Calu3 (cell line): ENCODE results near the gene KDM3B. TPM values are rescaled to one million over a fixed set of nuclear protein-coding genes. Genes with fewer than 3 reads are reported as not detected.

ENCODE experiments used
- Bru-seq: library from RNA; stranded (reverse); fragments of 400-500 nt; gene quantifications from one replicate; lab custom pipeline; 2021; lab: Mats Ljungman, UMichigan
- BruChase-seq, 2 experiments: library from RNA; stranded (reverse); fragments of 400-500 nt; gene quantifications; one replicate each; lab custom pipeline; 2021; lab: Mats Ljungman, UMichigan
- BruUV-seq: library from RNA; stranded (reverse); fragments of 400-500 nt; replicated peaks from 2 replicates; lab custom pipeline; 2021; lab: Mats Ljungman, UMichigan
- CTCF ChIA-PET: fragments of 300-600 bp; sonication (Branson Sonifier 250); formaldehyde crosslinking; loops from one replicate; lab custom pipeline; 2022; ENCODE audit warnings: antibody characterized with exemption; lab: Charles Lee
- DNase-seq: peaks from one replicate; pipeline ENCODE4 v3.0.0; 2022
- H3K27ac Mint-ChIP-seq: one replicate; pipeline ENCODE4 v1.8.0; 2022; ENCODE audit warnings: mixed read lengths; ENCODE audit not compliant: unreplicated experiment
- H3K27me3 Mint-ChIP-seq: one replicate; pipeline ENCODE4 v1.8.0; 2022; ENCODE audit warnings: mixed read lengths; ENCODE audit not compliant: unreplicated experiment
- H3K36me3 Mint-ChIP-seq: one replicate; pipeline ENCODE4 v1.8.0; 2022; ENCODE audit warnings: mild to moderate bottlenecking, moderate library complexity, mixed read lengths; ENCODE audit not compliant: insufficient read depth, unreplicated experiment
- H3K4me1 Mint-ChIP-seq: one replicate; pipeline ENCODE4 v1.8.0; 2022; ENCODE audit warnings: mild to moderate bottlenecking, low read depth, mixed read lengths; ENCODE audit not compliant: unreplicated experiment
- H3K4me3 Mint-ChIP-seq: one replicate; pipeline ENCODE4 v1.8.0; 2022; ENCODE audit warnings: mild to moderate bottlenecking, low read depth, moderate library complexity, mixed read lengths; ENCODE audit not compliant: unreplicated experiment
- H3K9me3 Mint-ChIP-seq: one replicate; pipeline ENCODE4 v1.8.0; 2022; ENCODE audit warnings: low read depth, mixed read lengths; ENCODE audit not compliant: unreplicated experiment
- intact Hi-C: fragments of 100-400 bp; cut with micrococcal nuclease; formaldehyde crosslinking; loops from one replicate; pipeline ENCODE4 v1.10.0; 2022; ENCODE audit not compliant: unreplicated experiment
- long read RNA-seq: library from polyadenylated mRNA; stranded (forward); transcript quantifications from one replicate; pipeline ENCODE4 v2.0.0, GENCODE V29; 2022
- total RNA-seq: library from RNA; stranded (reverse); gene quantifications from 2 replicates; pipeline ENCODE4 v1.2.3, GENCODE V29; 2022
- TF ChIP-seq, protein P1 (sequence below): fragments of 200-600 bp; IDR thresholded peaks from one replicate; pipeline ENCODE4 v1.8.0; 2022; ENCODE audit warnings: antibody characterized with exemption; ENCODE audit not compliant: unreplicated experiment

Gene KDM3B, protein sequence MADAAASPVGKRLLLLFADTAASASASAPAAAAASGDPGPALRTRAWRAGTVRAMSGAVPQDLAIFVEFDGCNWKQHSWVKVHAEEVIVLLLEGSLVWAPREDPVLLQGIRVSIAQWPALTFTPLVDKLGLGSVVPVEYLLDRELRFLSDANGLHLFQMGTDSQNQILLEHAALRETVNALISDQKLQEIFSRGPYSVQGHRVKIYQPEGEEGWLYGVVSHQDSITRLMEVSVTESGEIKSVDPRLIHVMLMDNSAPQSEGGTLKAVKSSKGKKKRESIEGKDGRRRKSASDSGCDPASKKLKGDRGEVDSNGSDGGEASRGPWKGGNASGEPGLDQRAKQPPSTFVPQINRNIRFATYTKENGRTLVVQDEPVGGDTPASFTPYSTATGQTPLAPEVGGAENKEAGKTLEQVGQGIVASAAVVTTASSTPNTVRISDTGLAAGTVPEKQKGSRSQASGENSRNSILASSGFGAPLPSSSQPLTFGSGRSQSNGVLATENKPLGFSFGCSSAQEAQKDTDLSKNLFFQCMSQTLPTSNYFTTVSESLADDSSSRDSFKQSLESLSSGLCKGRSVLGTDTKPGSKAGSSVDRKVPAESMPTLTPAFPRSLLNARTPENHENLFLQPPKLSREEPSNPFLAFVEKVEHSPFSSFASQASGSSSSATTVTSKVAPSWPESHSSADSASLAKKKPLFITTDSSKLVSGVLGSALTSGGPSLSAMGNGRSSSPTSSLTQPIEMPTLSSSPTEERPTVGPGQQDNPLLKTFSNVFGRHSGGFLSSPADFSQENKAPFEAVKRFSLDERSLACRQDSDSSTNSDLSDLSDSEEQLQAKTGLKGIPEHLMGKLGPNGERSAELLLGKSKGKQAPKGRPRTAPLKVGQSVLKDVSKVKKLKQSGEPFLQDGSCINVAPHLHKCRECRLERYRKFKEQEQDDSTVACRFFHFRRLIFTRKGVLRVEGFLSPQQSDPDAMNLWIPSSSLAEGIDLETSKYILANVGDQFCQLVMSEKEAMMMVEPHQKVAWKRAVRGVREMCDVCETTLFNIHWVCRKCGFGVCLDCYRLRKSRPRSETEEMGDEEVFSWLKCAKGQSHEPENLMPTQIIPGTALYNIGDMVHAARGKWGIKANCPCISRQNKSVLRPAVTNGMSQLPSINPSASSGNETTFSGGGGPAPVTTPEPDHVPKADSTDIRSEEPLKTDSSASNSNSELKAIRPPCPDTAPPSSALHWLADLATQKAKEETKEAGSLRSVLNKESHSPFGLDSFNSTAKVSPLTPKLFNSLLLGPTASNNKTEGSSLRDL (N-terminal part only)
- total RNA-seq (73.5 and 75.1 TPM in 2 replicates), Bru-seq, nascent RNA (percentile 86 among the genes with signal in this experiment), BruChase-seq, experiment 1, labeled RNA remaining after a 6-hour chase (percentile 87 among the genes with signal in this experiment), BruChase-seq, experiment 2, labeled RNA remaining after a 2-hour chase (percentile 86 among the genes with signal in this experiment)
- long read RNA-seq, full-length matches to known transcripts = 2 of 25 reads
- long read RNA-seq, partial matches to known transcripts = 17 of 25 reads
- long read RNA-seq, other reads (novel, unspliced or antisense) = 6 of 25 reads

DNA sequence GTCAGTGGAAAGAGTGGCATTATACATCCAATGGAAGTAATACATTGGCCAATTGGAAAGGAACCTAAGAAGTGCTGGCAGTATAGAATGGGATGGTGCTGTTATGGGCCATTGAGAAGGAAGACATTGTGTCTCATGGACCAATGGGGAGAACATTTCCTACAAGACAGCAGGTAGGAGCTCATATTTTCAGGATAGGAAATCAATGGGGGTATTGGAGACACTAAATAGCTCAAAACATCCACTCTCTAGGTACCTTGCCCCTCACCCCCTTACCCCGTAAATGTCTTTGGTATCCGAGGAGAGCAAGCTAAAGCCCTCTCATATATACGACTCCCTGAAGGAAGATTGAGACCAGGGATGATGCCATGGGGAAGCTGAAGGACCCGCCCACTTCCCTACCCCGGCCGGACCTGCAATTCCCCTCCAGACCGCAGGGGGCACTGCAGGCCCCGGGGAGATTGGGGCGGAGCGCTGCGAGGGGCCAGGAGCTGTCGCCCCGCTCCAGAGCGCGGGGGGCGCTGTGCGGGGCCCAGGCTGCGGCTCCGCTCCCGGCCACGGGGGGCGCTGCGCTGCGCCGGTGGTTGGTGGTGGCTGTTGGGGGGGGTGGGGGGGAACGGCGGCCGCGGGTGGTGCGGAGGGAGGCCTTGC is at the start of gene KDM3B:
Gene KDM3B, plus strand, starts transcription at position 615 of the 651 bp plus-strand sequence. CDS start 111 bp downstream, outside the sequence.
- CTCF ChIA-PET = interaction anchor here (0.8 to 3.8 kb wide), 8 partner anchors 11 to 139 kb away, joined by 3 to 54 read pairs (median 9); partner anchors contain the start of genes CDC23, CDC25C and FAM53C
- Mint-ChIP-seq H3K4me1 (peaks cover 17% of the 10 kb centered on the region), H3K27me3 (no peaks in the 10 kb centered on the region), H3K27ac (peak within 1 kb of the TSS; percentile 95), H3K36me3 (peaks cover 52% of the 10 kb centered on the region), H3K9me3 (peaks cover 6% of the 10 kb centered on the region), H3K4me3 (peak within 1 kb of the TSS; percentile 96)
- peak; percentile 98 for DNase-seq
- intact Hi-C loops = no loop called here
- no TSS peak for BruUV-seq
- TF ChIP-seq, protein P1, sequence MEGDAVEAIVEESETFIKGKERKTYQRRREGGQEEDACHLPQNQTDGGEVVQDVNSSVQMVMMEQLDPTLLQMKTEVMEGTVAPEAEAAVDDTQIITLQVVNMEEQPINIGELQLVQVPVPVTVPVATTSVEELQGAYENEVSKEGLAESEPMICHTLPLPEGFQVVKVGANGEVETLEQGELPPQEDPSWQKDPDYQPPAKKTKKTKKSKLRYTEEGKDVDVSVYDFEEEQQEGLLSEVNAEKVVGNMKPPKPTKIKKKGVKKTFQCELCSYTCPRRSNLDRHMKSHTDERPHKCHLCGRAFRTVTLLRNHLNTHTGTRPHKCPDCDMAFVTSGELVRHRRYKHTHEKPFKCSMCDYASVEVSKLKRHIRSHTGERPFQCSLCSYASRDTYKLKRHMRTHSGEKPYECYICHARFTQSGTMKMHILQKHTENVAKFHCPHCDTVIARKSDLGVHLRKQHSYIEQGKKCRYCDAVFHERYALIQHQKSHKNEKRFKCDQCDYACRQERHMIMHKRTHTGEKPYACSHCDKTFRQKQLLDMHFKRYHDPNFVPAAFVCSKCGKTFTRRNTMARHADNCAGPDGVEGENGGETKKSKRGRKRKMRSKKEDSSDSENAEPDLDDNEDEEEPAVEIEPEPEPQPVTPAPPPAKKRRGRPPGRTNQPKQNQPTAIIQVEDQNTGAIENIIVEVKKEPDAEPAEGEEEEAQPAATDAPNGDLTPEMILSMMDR = peak; percentile 98

DNA sequence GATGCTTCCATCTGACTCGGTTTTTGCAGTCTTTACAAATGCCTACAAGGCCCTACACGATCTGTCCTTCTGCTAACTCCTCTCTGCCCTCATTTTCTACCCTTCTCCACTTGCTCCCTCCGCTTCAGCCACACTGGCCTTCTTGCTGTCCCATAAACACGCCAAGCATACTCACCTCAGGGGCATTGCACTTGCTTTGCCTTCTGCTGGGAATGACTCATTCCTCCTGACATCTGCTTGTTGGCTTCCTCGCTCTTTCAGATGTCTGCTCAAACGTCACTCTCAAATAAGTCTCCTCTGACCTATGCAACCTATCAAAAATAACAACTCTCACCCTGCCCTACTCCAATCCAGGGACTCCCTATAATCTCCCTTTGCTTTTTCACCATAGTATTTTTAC is 49.1 kb upstream of the KDM3B start:
- no peaks in the 10 kb centered on the region for H3K36me3 Mint-ChIP-seq
- intact Hi-C loops = no loop called here
- no TSS peak for BruUV-seq
- H3K27me3 Mint-ChIP-seq = no peaks in the 10 kb centered on the region
- DNase-seq = no peak
- H3K9me3 Mint-ChIP-seq = no peaks in the 10 kb centered on the region
- no peak overlapping the region for H3K4me3 Mint-ChIP-seq
- CTCF ChIA-PET = no interaction called here
- H3K27ac Mint-ChIP-seq = no peak overlapping the region
- no peaks in the 10 kb centered on the region for H3K4me1 Mint-ChIP-seq
- TF ChIP-seq, protein P1 = no peak

DNA sequence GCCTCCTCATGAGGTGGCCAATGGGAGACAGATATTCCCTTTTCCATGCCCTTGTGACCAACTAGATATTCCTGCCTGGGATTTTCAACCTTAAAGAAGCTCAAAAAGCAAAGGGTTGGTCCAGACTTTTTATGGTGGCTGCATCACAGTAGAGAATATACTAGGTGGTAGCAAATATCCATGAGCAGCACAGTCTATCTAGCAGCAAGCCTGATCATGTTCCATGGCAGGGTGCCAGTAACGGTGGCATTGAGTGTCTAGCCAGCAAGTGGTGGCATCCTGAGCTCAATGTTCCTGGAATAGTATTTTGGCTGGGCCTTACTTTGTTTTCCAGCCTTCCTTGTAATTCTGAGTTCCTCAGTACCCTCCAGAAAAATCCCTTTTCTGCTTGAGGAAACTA is 46.7 kb upstream of the KDM3B start:
- Mint-ChIP-seq H3K36me3 (no peaks in the 10 kb centered on the region), H3K27ac (no peak overlapping the region), H3K9me3 (no peaks in the 10 kb centered on the region), H3K27me3 (no peaks in the 10 kb centered on the region), H3K4me1 (no peaks in the 10 kb centered on the region), H3K4me3 (no peak overlapping the region)
- intact Hi-C loops = no loop called here
- CTCF ChIA-PET = interaction anchor here (0.6 kb wide), 1 partner anchor 12 kb away, joined by 3 read pairs; no protein-coding TSS in a partner anchor
- TF ChIP-seq, protein P1 = no peak
- DNase-seq = no peak
- no TSS peak for BruUV-seq
